Esophagus squamous epithelium (tissue), 5 donors: ENCODE measurements around the gene KCTD13. TPM values are rescaled to one million over a fixed set of nuclear protein-coding genes. Genes with fewer than 3 reads are reported as not detected.
"Not testable (repeated sequence)": the region's sequence is repeated elsewhere in the genome, so short reads cannot be mapped to it uniquely, and the experiment has no call there.

Experiments used
- DNase-seq: peaks from one replicate; lab custom pipeline; 2025; lab: John Stamatoyannopoulos, UW
- H3K27ac ChIP-seq, 4 donors: fragments of 200-600 bp; sonication (generic); one replicate each; pipeline ENCODE4 v1.5.1; 2016 to 2019; ENCODE audit warnings: mild to moderate bottlenecking in 1 of 4
- H3K27me3 ChIP-seq, 4 donors: fragments of 200-600 bp; sonication (generic); 1 replicate in 3 of 4; 2 replicates in 1 of 4; pipeline versions ENCODE4 v1.5.1 to v1.6.0; 2017 to 2021; ENCODE audit warnings: antibody characterized with exemption in 1 of 4
- H3K36me3 ChIP-seq, 3 donors: fragments of 200-600 bp; sonication (generic); one replicate each; pipeline ENCODE4 v1.5.1; 2016 to 2019
- H3K4me1 ChIP-seq, 3 donors: fragments of 200-600 bp; sonication (generic); one replicate each; pipeline ENCODE4 v1.5.1; 2017 to 2019
- H3K4me3 ChIP-seq, 4 donors: fragments of 200-600 bp; sonication (generic); 1 replicate in 3 of 4; 2 replicates in 1 of 4; pipeline ENCODE4 v1.5.1; 2016 to 2019; ENCODE audit warnings: mild to moderate bottlenecking in 2 of 4, moderate library complexity in 1 of 4
- H3K9me3 ChIP-seq, 3 donors: fragments of 200-600 bp; sonication (generic); one replicate each; pipeline ENCODE4 v1.5.1; 2016 to 2019
- CTCF ChIP-seq, 6 experiments: fragments of 450-650 bp in 4 of 6; fragments of 200-600 bp in 2 of 6; sonication (generic) in 2 of 6; IDR thresholded peaks; one replicate each; pipeline ENCODE4 v1.5.1; 2016 to 2019; ENCODE audit warnings: antibody characterized with exemption in 6 of 6, mild to moderate bottlenecking in 4 of 6, moderate library complexity in 4 of 6
- POLR2A ChIP-seq, 4 donors: fragments of 450-650 bp; IDR thresholded peaks; one replicate each; pipeline ENCODE4 v1.6.1; 2017; ENCODE audit warnings: antibody characterized with exemption in 4 of 4, mild to moderate bottlenecking in 4 of 4, moderate library complexity in 3 of 4
- WGBS, 2 donors: methylation state at CpG; one replicate each; pipeline ENCODE4 v1.1.5; 2018; 5-methylcytosine and 5-hydroxymethylcytosine counted together
- intact Hi-C: fragments of 100-400 bp; cut with DNase I; formaldehyde crosslinking; loops from one replicate; pipeline ENCODE4 v1.15.0; 2022
- total RNA-seq, 4 donors: library from RNA; depleted of rRNA; stranded (reverse); fragments of >200 nt; gene quantifications; one replicate each; pipeline ENCODE4 v1.1.0, GENCODE V29; 2016
- donor health status: DM: yes; HTN: yes; CAD: no.

The KCTD13 gene
- total RNA-seq, 4 donors from 2014 or later, result 8.4 to 17.2 (median 13.9) TPM

- Histone ChIP-seq H3K36me3 (no peaks in the 10 kb centered on the region), H3K9me3 (no peaks in the 10 kb centered on the region), H3K27me3 (peaks cover 0 to 16% (median 0%) of the 10 kb centered on the region in 4 donors), H3K4me1 (no peaks in the 10 kb centered on the region), H3K27ac (no peak overlapping the region), H3K4me3 (no peak overlapping the region)
- TF ChIP-seq CTCF (IDR thresholded peaks at IDR 0.05) (no peak), POLR2A (IDR thresholded peaks at IDR 0.05) (no peak)
- WGBS, 2 donors, result 33 to 93% methylated on average over 1 to 3 of the region's 6 CpGs
- intact Hi-C loops, result no loop called here
- DNase-seq, result no peak
Observed at GRCh38 chr16:29892458-29892813, 33.6 kb downstream of the KCTD13 start.

DNA sequence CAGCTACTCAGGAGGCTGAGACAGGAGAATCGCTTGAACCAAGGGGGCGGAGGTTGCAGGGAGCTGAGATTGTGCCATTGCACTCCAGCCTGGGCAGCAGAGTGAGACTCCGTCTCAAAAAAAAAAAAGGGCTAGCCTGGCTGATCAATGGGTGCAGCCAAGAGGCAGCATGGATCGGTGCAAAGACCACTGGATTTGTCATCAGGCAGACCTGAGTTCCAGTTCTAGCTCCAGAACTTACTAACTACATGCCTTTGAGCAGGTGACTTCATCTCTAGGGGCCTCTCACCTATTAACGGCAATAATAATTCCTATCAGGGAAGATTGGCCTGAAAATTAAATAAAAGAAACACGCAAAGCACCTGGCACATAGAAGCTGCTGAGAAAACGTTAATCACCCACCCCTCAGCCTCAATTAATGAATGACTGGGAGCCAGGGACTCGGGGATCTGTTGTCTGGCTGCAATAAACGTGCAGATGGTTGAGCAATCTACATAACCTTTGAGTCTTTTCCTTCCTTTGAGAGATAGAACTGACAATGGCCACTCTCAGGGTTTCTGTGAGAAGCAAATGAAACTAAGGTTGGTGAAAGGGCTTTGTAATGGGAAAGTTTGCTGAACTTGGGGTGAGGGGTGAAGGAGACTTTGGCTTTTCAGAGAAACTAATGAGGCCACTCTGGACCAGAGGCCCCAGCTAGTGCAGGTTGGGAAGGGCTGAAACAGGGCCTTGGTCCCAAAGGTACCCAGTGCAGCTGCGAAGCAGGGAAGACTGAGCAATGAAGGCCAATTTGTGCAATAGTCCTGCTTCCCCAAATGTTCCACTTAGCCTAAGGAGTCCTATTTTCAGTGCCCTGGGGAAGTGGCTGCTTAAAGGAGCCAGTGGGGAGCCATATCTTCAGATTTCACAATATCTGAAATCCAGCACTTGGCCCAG is 34.2 kb downstream of the KCTD13 start:
- TF ChIP-seq POLR2A (IDR thresholded peaks at IDR 0.05), result no peak
- no peak for TF ChIP-seq CTCF (IDR thresholded peaks at IDR 0.05)
- no peak for DNase-seq
- 73 to 75% methylated on average over 10 of the region's 10 CpGs for WGBS, 2 donors

DNA sequence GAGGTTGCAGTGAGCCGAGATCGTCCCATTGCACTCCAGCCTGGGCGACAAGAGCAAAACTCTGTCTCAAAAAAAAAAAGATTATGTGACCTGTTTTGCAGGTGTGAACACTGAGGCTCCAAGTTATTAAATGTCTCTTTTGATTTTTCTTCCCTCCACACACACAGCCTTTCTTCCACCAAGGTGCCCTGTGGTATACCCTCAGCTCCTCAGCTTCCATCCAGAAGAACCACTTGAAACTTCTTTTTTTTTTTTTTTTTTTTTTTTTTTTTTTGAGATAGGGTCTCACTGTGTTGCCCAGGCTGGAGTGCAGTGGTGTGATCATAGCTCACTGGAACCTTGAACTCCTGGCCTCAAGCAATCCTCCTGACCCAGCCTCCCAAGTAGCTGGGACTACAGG is 36.7 kb downstream of the KCTD13 start:
- H3K4me1 ChIP-seq, H3K4me3 ChIP-seq, H3K27me3 ChIP-seq, H3K9me3 ChIP-seq, H3K36me3 ChIP-seq, DNase-seq, intact Hi-C loops, H3K27ac ChIP-seq: not testable (repeated sequence)
- WGBS, 2 donors, result 94 to 98% methylated on average over 3 of the region's 3 CpGs

More for the DNA sequence above, 34.2 kb downstream of the KCTD13 start:
- intact Hi-C loops, result no loop called here
- H3K4me1 ChIP-seq, result no peaks in the 10 kb centered on the region
- H3K36me3 ChIP-seq, result no peaks in the 10 kb centered on the region
- no peaks in the 10 kb centered on the region for H3K9me3 ChIP-seq
- H3K27me3 ChIP-seq, result peaks cover 0 to 10% (median 0%) of the 10 kb centered on the region in 4 donors
- H3K27ac ChIP-seq, result no peak overlapping the region
- no peak overlapping the region for H3K4me3 ChIP-seq

- no peaks in the 10 kb centered on the region for H3K36me3 ChIP-seq
- 75 to 78% methylated on average over 6 of the region's 6 CpGs for WGBS, 2 donors
- no peak overlapping the region for H3K27ac ChIP-seq
- no peak for DNase-seq
- no peaks in the 10 kb centered on the region for H3K4me1 ChIP-seq
- no peaks in the 10 kb centered on the region for H3K9me3 ChIP-seq
- H3K4me3 ChIP-seq, result no peak overlapping the region
- TF ChIP-seq CTCF (IDR thresholded peaks at IDR 0.05) (no peak), POLR2A (IDR thresholded peaks at IDR 0.05) (no peak)
- intact Hi-C loops, result no loop called here
- peaks cover 0 to 21% (median 0%) of the 10 kb centered on the region in 4 donors for H3K27me3 ChIP-seq
Observed at GRCh38 chr16:29883987-29884386, 42.0 kb downstream of the KCTD13 start.

- H3K27ac ChIP-seq, result no peak overlapping the region
- H3K9me3 ChIP-seq, result no peaks in the 10 kb centered on the region
- intact Hi-C loops, result no loop called here
- 89 to 96% methylated on average over 3 of the region's 3 CpGs for WGBS, 2 donors
- TF ChIP-seq POLR2A (IDR thresholded peaks at IDR 0.05), result no peak
- TF ChIP-seq CTCF (IDR thresholded peaks at IDR 0.05), result no peak
- H3K4me3 ChIP-seq, result no peak overlapping the region
- H3K27me3 ChIP-seq, result peaks cover 7 to 46% (median 14%) of the 10 kb centered on the region in 4 donors
- no peak for DNase-seq
- H3K4me1 ChIP-seq, result peaks cover 0 to 16% (median 12%) of the 10 kb centered on the region in 3 donors
- H3K36me3 ChIP-seq, result no peaks in the 10 kb centered on the region
Observed at GRCh38 chr16:29881050-29881449, 45.0 kb downstream of the KCTD13 start.
